ENCODE data around the gene IL17B.

IL17B gene

GRCh38 chr5:149358294-149358651, 20.8 kb downstream of the IL17B start:
- TF ChIP-seq CTCF (conservative IDR thresholded peaks at IDR 0.05), result no peak
- no peak for TF ChIP-seq ZFX (IDR thresholded peaks at IDR 0.05)
- H3K27ac ChIP-seq, result peak overlapping the region; percentile 85

GRCh38 chr5:149357370-149358293, 21.5 kb downstream of the IL17B start, which contains the start of gene PCYOX1L:
Gene PCYOX1L, plus strand, starts transcription at chr5:149358046. Its CDS starts 23 bp downstream, at chr5:149358069.
- H3K27ac ChIP-seq, result peak within 1 kb of the TSS; percentile 85
- TF ChIP-seq ZFX (IDR thresholded peaks at IDR 0.05) (no peak), CTCF (conservative IDR thresholded peaks at IDR 0.05) (no peak)

GRCh38 chr5:149356391-149356790, 22.7 kb downstream of the IL17B start:
- TF ChIP-seq CTCF (conservative IDR thresholded peaks at IDR 0.05) (no peak), ZFX (IDR thresholded peaks at IDR 0.05) (no peak)

GRCh38 chr5:149355688-149356087, 23.4 kb downstream of the IL17B start:
- TF ChIP-seq CTCF (conservative IDR thresholded peaks at IDR 0.05), result no peak
- TF ChIP-seq ZFX (IDR thresholded peaks at IDR 0.05), result no peak
- no peak overlapping the region for H3K27ac ChIP-seq

More at GRCh38 chr5:149356391-149356790, 22.7 kb downstream of the IL17B start:
- no peak overlapping the region for H3K27ac ChIP-seq

GRCh38 chr5:149353911-149354310, 25.2 kb downstream of the IL17B start:
- TF ChIP-seq ZFX (IDR thresholded peaks at IDR 0.05), result no peak
- TF ChIP-seq CTCF (conservative IDR thresholded peaks at IDR 0.05), result no peak
- H3K27ac ChIP-seq, result no peak overlapping the region

- no peak for TF ChIP-seq ZFX (IDR thresholded peaks at IDR 0.05)
- no peak for TF ChIP-seq CTCF (conservative IDR thresholded peaks at IDR 0.05)
- H3K27ac ChIP-seq, result no peak overlapping the region
Measured at GRCh38 chr5:149352169-149352568, 26.9 kb downstream of the IL17B start.

GRCh38 chr5:149349382-149349781, 29.7 kb downstream of the IL17B start:
- no peak overlapping the region for H3K27ac ChIP-seq
- TF ChIP-seq ZFX (IDR thresholded peaks at IDR 0.05) (no peak), CTCF (conservative IDR thresholded peaks at IDR 0.05) (no peak)
